Astrocyte of the spinal cord (primary cell): ENCODE results near the gene ZGRF1.

Experiments used
- DNase-seq: peaks from one replicate; pipeline ENCODE4 v3.0.0; 2011; ENCODE audit warnings: low read depth, low spot score
- H3K4me3 ChIP-seq: 2 replicates; pipeline ENCODE4 v1.5.1; 2011; ENCODE audit warnings: low read depth, mild to moderate bottlenecking, low read length, moderate library complexity
- in situ Hi-C: cut with HindIII; loops from 2 replicates; pipeline ENCODE4 v1.10.0; 2017; ENCODE audit warnings: low sequenced_read_pairs
- TF ChIP-seq, protein P1 (sequence below): IDR thresholded peaks from 2 replicates; pipeline ENCODE4 v1.5.1; 2012; ENCODE audit warnings: low read depth, mild to moderate bottlenecking, low read length, inconsistent platforms

ZGRF1 gene

DNA sequence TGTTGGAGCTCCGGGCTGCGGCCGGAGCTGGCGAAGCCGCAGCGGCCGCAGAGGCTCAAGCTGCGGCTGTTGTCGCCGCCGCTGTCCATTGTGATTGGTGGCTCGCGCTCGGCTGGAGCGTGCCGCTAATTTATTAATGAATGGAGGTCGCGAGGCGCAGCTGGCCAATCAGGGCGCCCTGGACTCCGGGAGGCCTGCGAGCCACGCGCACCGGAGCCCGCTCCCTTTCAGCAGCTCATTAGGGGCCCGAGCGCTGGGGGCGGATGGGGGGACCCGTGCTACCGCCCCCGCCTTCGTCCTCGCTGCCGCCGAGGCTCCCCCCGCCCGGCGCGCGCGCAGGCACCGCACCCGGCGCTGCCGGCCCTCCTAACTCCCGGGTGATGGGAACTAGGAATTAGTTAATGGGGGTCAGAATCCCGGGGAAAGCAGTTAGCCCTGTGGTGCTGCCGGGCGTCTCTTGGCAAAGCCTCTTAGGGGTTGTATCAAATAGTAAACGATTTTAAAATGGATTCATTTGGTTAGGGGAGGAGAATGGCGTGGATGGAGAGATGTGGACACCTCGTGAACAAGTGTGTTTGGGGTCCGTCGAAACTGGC is 120.1 kb downstream of the ZGRF1 start:
- in situ Hi-C loops, result no loop called here
- no peak overlapping the region for H3K4me3 ChIP-seq
- no peak for DNase-seq
- TF ChIP-seq, protein P1, sequence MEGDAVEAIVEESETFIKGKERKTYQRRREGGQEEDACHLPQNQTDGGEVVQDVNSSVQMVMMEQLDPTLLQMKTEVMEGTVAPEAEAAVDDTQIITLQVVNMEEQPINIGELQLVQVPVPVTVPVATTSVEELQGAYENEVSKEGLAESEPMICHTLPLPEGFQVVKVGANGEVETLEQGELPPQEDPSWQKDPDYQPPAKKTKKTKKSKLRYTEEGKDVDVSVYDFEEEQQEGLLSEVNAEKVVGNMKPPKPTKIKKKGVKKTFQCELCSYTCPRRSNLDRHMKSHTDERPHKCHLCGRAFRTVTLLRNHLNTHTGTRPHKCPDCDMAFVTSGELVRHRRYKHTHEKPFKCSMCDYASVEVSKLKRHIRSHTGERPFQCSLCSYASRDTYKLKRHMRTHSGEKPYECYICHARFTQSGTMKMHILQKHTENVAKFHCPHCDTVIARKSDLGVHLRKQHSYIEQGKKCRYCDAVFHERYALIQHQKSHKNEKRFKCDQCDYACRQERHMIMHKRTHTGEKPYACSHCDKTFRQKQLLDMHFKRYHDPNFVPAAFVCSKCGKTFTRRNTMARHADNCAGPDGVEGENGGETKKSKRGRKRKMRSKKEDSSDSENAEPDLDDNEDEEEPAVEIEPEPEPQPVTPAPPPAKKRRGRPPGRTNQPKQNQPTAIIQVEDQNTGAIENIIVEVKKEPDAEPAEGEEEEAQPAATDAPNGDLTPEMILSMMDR, result no peak

DNA sequence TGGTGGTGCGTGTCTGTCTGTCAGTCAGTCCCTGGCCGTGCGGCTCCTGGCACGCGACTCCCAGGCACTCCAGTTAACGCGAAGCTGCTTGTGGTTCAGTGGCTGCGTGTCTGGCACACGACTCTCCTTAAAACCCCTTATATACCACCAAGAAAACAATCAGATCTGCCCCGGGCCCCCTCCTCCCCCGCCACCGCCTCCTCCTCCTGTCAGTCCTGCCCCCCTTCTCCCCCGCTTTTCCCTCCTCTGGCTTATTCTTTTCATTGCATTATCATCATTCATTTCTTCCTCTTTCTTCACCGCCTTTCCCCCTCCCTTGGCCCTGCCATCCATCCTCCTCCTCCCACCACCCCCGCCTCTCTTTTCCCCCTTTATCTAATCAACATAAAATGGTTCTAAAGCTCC is 120.6 kb downstream of the ZGRF1 start, which contains the start of gene NEUROG2:
NEUROG2 (minus strand) TSS at position 115 of the 405 bp plus-strand sequence. CDS start 705 bp downstream, outside the sequence.
- H3K4me3 ChIP-seq, result peak within 1 kb of the TSS; percentile 33
- TF ChIP-seq, protein P1, result no peak
- in situ Hi-C loops, result no loop called here
- DNase-seq, result no peak

DNA sequence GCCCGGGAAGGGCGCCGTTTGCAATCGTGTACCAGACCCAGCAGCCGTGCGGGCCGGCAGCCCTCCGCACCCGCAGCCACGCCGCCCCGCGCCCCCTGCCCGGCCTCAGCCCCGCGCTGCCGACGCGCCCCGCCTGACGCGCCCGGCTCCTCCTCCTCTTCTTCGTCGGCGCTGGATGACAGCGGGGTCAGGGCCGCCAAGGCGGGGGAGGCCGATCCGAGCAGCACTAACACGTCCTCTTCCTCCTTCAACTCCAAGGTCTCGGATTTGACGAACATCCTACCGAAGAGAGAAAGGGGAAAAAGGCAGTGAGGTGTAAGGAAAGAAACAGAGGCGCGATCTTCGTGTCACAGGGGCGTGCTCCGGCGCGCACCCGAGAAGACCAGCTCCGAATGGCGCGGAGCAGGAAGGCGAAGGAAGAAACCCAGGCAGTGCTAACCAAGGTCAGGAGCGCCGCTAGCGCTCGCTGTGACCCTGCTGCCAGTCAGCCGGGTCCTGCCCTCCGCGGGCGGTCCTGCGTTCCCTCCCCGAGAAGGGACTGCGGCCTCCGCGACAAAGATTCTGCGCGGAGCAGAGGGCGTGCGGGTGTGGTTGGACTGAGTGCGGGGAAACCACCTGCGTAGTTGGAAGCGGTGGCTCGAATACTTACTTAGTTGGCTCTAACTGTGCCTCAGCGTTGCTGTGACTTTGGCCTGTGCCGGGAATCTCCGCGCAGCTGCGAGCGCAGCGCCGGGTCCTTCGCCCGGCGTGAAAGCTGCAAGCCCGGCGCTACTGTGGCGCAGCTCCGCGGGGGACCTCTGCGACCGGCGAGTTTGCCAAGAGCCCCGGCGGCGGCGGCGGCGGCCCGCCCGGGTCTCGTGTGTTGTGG is 121.3 kb downstream of the ZGRF1 start:
- H3K4me3 ChIP-seq, result peak overlapping the region; percentile 33
- in situ Hi-C loops, result no loop called here
- TF ChIP-seq, protein P1, result no peak
- DNase-seq, result no peak

DNA sequence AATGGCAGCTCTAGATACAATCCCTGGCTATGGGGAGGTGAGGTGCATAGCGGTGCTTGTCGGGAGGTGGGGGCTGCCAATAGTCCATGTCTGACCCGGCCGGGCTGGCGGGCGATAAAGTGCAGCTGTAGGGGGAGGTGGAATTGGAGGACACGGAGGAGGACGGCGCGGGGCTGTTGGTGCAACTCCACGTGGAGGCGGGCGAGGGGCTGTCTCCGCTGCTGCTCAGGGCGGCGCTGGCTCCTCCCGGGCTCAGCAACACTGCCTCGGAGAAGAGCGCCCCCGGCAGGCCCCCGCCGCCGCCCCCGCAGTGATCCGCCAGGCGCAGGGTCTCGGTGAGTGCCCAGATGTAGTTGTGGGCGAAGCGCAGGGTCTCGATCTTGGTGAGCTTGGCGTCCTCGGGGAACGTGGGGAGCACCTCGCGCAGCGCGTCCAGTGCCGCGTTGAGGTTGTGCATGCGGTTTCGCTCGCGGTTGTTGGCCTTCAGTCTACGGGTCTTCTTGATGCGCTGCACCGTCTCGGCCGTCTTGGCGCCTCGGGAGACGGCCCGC is 122.0 kb downstream of the ZGRF1 start:
- DNase-seq, result no peak
- in situ Hi-C loops, result no loop called here
- TF ChIP-seq, protein P1, result no peak

DNA sequence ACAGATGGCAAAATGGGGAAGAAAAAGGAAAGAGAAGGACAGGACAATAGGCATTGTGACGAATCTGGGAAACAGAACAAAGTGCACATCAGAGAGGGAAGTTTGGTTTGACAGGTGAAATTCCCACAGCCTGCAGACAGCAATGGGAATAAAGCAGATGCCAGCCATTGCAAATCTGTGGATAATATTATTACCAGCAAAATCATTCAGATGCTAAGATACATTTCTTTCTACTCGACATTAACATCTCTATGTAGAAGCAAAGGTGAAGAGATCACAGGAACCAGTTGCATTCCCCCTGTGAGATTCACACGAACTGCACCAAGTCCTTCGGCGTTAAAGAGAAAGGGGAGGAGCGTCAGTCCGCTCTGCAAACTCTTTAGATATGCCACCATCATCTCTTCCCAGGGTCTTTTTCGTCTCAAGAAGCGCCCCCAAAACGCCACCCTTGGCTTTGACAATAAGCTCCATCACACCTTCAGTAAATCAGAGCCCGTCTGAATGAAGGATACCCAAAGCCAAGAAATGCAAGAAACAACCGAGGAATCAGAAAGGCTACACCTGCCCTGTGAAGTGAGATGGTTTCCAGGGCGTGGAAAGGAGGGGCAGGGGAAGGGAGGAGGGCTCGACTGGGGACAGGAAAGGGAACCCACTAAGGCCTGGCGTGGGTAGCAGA is 122.6 kb downstream of the ZGRF1 start:
- TF ChIP-seq, protein P1, result no peak
- DNase-seq, result no peak
- in situ Hi-C loops, result no loop called here
- H3K4me3 ChIP-seq, result no peak overlapping the region

More for the DNA sequence above, 122.0 kb downstream of the ZGRF1 start:
- H3K4me3 ChIP-seq, result no peak overlapping the region

DNA sequence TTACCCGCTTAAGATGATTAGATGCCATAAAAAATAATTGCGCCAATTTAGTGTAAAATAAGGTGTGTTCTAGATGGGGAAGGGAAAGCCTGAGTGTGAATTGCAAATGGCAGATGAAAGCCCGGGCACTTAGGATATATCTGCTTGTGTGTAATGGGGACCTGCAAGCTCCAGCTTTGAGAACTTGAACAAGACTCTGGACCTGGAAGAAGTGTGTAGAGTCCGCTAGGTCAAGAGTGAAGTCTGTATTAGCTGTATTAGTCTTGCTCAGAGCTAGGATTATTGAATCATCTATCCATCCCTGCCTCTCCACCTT is 124.9 kb downstream of the ZGRF1 start:
- TF ChIP-seq, protein P1, result no peak
- no peak for DNase-seq
- in situ Hi-C loops, result no loop called here
- H3K4me3 ChIP-seq, result no peak overlapping the region
